Measurements from ENCODE around the gene ADAMTS13. TPM values are rescaled to one million over a fixed set of nuclear protein-coding genes. Genes with fewer than 3 reads are reported as not detected.

The ADAMTS13 gene
- total and polyA plus RNA-seq, 9 of the 15 experiments (the other 6 are each of a cell fraction or from before 2014, with no cell fraction given): 0.03 to 0.20 (median 0.04) TPM; not detected in 4

- TF ChIP-seq ARID4B (CRISPR knock-in tag; IDR thresholded peaks at IDR 0.05) (peak; percentile 88), EP400 (IDR thresholded peaks at IDR 0.05) (peak; percentile 54; the same call in 1 of the 2 replicates), BDP1 (IDR thresholded peaks at IDR 0.05; ENCODE audit: insufficient read depth, insufficient read length) (no peak), SIN3A (IDR thresholded peaks at IDR 0.05; ENCODE audit: borderline replicate concordance in 2 of 2, control insufficient read depth in 1 of 2, low read depth in 2 of 2, low read length in 2 of 2) (peak; percentile 46 to 56; a peak in 2 of 4 replicates), ZBTB11 (CRISPR knock-in tag; IDR thresholded peaks at IDR 0.05) (peak in 1 of 3 experiments; percentile 54; a peak in 3 of 6 replicates), THAP12 (CRISPR knock-in tag; IDR thresholded peaks at IDR 0.05) (peak; percentile 93), L3MBTL2 (IDR thresholded peaks at IDR 0.05) (peak; percentile 98), ERF (CRISPR knock-in tag; IDR thresholded peaks at IDR 0.05) (peak; percentile 64; the same call in 1 of the 2 replicates), CBX2 (IDR thresholded peaks at IDR 0.05; ENCODE audit: insufficient read depth, low read length, poor library complexity, severe bottlenecking) (no peak), FOXM1 (IDR thresholded peaks at IDR 0.05; ENCODE audit: low read depth) (peak; percentile 53; the same call in 1 of the 2 replicates), FOXM1 (CRISPR knock-in tag; IDR thresholded peaks at IDR 0.05; ENCODE audit: low read depth) (no peak), YY1 (IDR thresholded peaks at IDR 0.05; ENCODE audit: borderline replicate concordance in 1 of 3, control insufficient read depth in 1 of 3, extremely low read depth in 1 of 3, insufficient read depth in 3 of 3, insufficient read length in 1 of 3, insufficient replicate concordance in 2 of 3, low read depth in 1 of 3, low read length in 2 of 3) (peak in 2 of 3 experiments; percentile 71 to 72), FIP1L1 (IDR thresholded peaks at IDR 0.05; ENCODE audit: low read depth, low read length, poor library complexity, severe bottlenecking) (peak; percentile 59)
Observed at GRCh38 chr9:133375724-133376654, 46.2 kb upstream of the ADAMTS13 start, which contains the start of the genes STKLD1 and SURF4 (continued).
